Liver (tissue), 9 donors: ENCODE data around the gene TM7SF3. TPM values are rescaled to one million over a fixed set of nuclear protein-coding genes. Genes with fewer than 3 reads are reported as not detected.

Experiments
- DNase-seq: peaks from one replicate; pipeline ENCODE4 v3.0.0-alpha.2; 2017; ENCODE audit warnings: low spot score
- H3K27ac ChIP-seq, 2 donors: one replicate each; pipeline ENCODE4 v1.7.0; 2013; ENCODE audit warnings: inconsistent platforms in 2 of 2, low read length in 2 of 2, control low read depth in 1 of 2, low read depth in 1 of 2, mild to moderate bottlenecking in 1 of 2
- H3K27me3 ChIP-seq, 4 donors: one replicate each; pipeline versions ENCODE4 v1.6.1 to v1.7.0; 2013; ENCODE audit warnings: low read length in 3 of 4, inconsistent platforms in 1 of 4, mild to moderate bottlenecking in 1 of 4, moderate library complexity in 1 of 4; ENCODE audit not compliant: control insufficient read depth in 4 of 4, insufficient read depth in 4 of 4
- H3K36me3 ChIP-seq, 4 donors: one replicate each; pipeline versions ENCODE4 v1.6.1 to v1.7.0; 2013; ENCODE audit warnings: low read length in 3 of 4, mild to moderate bottlenecking in 3 of 4, low read depth in 1 of 4, moderate library complexity in 1 of 4; ENCODE audit not compliant: control insufficient read depth in 4 of 4, insufficient read depth in 3 of 4
- H3K4me1 ChIP-seq, 4 donors: one replicate each; pipeline versions ENCODE4 v1.6.1 to v1.7.0; 2013; ENCODE audit warnings: low read length in 3 of 4, mild to moderate bottlenecking in 3 of 4, moderate library complexity in 1 of 4; ENCODE audit not compliant: control insufficient read depth in 4 of 4, insufficient read depth in 4 of 4
- H3K4me3 ChIP-seq, 3 donors: one replicate each; pipeline versions ENCODE4 v1.6.1 to v1.7.0; 2013; ENCODE audit warnings: low read length in 3 of 3, control low read depth in 1 of 3, low read depth in 1 of 3, mild to moderate bottlenecking in 1 of 3
- H3K9ac ChIP-seq, 2 donors: one replicate each; pipeline ENCODE4 v1.7.0; 2013; ENCODE audit warnings: low read length in 2 of 2, mild to moderate bottlenecking in 2 of 2, moderate library complexity in 2 of 2, control low read depth in 1 of 2, low read depth in 1 of 2
- H3K9me3 ChIP-seq, 4 donors: one replicate each; pipeline versions ENCODE4 v1.6.1 to v1.7.0; 2013; ENCODE audit warnings: low read length in 3 of 4; ENCODE audit not compliant: control insufficient read depth in 4 of 4
- EGR1 ChIP-seq, 2 donors: IDR thresholded peaks; 2 replicates each; pipeline ENCODE4 v1.6.1; 2016 to 2018; ENCODE audit warnings: antibody characterized with exemption in 2 of 2, low read depth in 2 of 2
- FOXA2 ChIP-seq: IDR thresholded peaks from 2 replicates; pipeline ENCODE4 v1.6.1; 2016; ENCODE audit warnings: antibody characterized with exemption
- GABPA ChIP-seq, 2 donors: IDR thresholded peaks in 1 of 2; conservative IDR thresholded peaks in 1 of 2; 2 replicates each; pipeline ENCODE4 v1.6.1; 2016; ENCODE audit warnings: antibody characterized with exemption in 2 of 2, mild to moderate bottlenecking in 1 of 2, moderate library complexity in 1 of 2
- HNF4A ChIP-seq, 2 donors: conservative IDR thresholded peaks; 2 replicates each; pipeline ENCODE4 v1.6.1; 2016; ENCODE audit warnings: antibody characterized with exemption in 2 of 2, mild to moderate bottlenecking in 2 of 2
- JUND ChIP-seq, 2 donors: IDR thresholded peaks; 2 replicates each; pipeline ENCODE4 v1.6.1; 2016; ENCODE audit warnings: antibody characterized with exemption in 2 of 2
- NR2F2 ChIP-seq: IDR thresholded peaks from 2 replicates; pipeline ENCODE4 v1.6.1; 2016; ENCODE audit warnings: antibody characterized with exemption
- RAD21 ChIP-seq, 2 donors: IDR thresholded peaks; 2 replicates each; pipeline ENCODE4 v1.6.1; 2016; ENCODE audit warnings: antibody characterized with exemption in 2 of 2, mild to moderate bottlenecking in 2 of 2
- SP1 ChIP-seq: IDR thresholded peaks from 2 replicates; pipeline ENCODE4 v1.6.1; 2018; ENCODE audit warnings: antibody characterized with exemption, mild to moderate bottlenecking
- YY1 ChIP-seq: IDR thresholded peaks from 2 replicates; pipeline ENCODE4 v1.6.1; 2016; ENCODE audit warnings: antibody characterized with exemption, mild to moderate bottlenecking
- WGBS: extraction: QIAGEN DNeasy Blood & Tissue Kit; methylation state at CpG from one replicate; pipeline ENCODE4 v1.1.7; 2013; 5-methylcytosine and 5-hydroxymethylcytosine counted together
- polyA plus RNA-seq, 2 donors: library from polyadenylated mRNA; stranded (reverse) in 1 of 2; unstranded in 1 of 2; fragments of 200-250 nt in 1 of 2; fragments of >200 nt in 1 of 2; fragmentation: Nextera tagmentation in 1 of 2; extraction: Ambion mirVana in 1 of 2; gene quantifications; one replicate each; pipeline versions ENCODE4 v1.2.1 to v1.2.3, GENCODE V29; 2013 to 2015
- total RNA-seq, 2 donors: library from RNA; depleted of rRNA; stranded (reverse); fragments of >200 nt; gene quantifications; one replicate each; pipeline ENCODE4 v1.2.3, GENCODE V29; 2014
- TF ChIP-seq, protein P1 (sequence below): IDR thresholded peaks from 2 replicates; pipeline ENCODE4 v1.6.1; 2016; ENCODE audit warnings: antibody characterized with exemption
- TF ChIP-seq, protein P2 (sequence below): IDR thresholded peaks from 2 replicates; pipeline ENCODE4 v1.6.1; 2016; ENCODE audit warnings: antibody characterized with exemption
- TF ChIP-seq, protein P3 (sequence below): IDR thresholded peaks from 2 replicates; pipeline ENCODE4 v1.6.1; 2016; ENCODE audit warnings: antibody characterized with exemption
- donor health status: healthy.
- donor health status: healthy.
- donor health status: healthy.
- donor health status: healthy.
- donor health status: healthy.

TM7SF3 gene
- total and polyA plus RNA-seq, 4 donors = 21.5 to 60.8 (median 44.6) TPM

DNA sequence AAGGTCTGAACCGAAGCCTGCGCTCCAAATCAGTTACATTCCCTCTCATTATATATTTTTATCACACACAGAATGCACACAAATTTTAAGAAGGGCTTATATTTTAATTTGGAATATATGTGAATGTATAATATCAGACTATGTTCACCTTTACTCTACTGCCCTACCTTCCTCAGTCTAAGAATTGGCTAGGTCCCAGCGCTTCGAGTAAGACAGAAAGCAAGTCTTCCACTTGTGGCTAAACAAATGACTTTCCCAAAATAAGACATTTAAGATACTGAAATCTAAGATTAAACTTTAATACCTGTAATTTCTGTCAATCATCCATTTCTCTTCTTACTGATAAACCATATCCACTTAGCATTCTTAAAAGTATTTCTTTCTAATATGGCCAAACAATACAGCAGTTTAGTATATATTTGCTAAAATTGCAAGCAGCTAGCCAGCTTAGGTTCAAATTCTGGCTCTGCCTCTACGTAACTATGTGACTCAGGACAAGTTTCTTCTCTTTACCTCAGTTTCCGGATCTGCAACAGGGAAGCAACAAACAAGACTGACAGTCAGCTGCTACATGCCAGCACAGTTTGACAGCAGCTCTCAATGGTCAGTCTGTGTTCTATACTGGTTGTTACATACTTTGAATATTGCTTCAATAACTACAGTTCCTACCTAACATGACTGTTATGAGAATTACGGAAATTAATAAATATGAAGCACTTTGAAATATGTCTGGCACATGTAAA, 78.4 kb downstream of the TM7SF3 start:
- Histone ChIP-seq H3K4me1 (peaks cover 3 to 32% (median 15%) of the 10 kb centered on the region in 4 donors), H3K4me3 (no peak overlapping the region), H3K9me3 (no peaks in the 10 kb centered on the region), H3K9ac (no peak overlapping the region), H3K27ac (no peak overlapping the region), H3K36me3 (peaks cover 0 to 5% (median 0%) of the 10 kb centered on the region in 4 donors), H3K27me3 (no peaks in the 10 kb centered on the region)
- DNase-seq = no peak
- 85% methylated on average over 7 of the region's 7 CpGs for WGBS
- TF ChIP-seq EGR1 (IDR thresholded peaks at IDR 0.05; ENCODE audit: low read depth in 2 of 2) (no peak), RAD21 (IDR thresholded peaks at IDR 0.05) (no peak)

DNA sequence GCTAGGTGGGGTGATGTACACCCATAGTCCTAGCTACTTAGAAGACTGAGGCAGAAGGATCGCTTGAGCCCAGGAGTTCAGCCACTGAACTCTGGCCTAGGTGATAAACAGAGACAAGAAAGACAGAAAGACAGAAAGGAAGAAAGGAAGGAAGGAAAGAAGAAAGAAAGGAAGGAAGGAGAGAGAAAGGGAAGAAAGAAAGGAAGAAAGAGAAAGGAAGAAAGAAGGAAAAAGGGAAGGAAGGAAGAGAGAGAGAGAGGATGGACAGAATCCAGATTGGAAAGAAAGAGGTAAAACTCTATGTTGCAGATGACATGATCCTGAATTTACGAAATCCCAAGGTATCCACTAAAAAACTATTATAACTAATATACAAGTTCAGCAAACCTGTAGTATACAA, 84.6 kb downstream of the TM7SF3 start:
- Histone ChIP-seq H3K27ac (no peak overlapping the region), H3K9me3 (no peaks in the 10 kb centered on the region)

DNA sequence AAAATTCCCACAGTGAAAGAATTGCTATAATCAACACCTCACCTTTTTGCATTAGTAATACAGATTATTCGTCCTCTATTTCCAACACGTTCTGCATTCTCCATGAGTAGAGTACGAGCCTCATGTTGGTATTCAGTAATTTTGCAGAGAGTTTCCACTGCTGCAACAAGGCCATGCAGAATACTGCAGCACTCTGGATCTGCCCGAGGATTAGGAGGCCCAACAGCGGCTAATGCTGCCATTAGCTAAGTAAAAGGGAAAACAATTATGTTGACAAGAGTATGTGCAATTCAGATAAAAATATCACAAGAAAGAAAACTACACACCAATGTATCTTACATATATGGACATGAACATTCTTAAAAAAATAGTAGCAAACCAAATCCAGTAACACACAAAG, 85.5 kb downstream of the TM7SF3 start:
- Histone ChIP-seq H3K9me3 (no peaks in the 10 kb centered on the region), H3K4me3 (no peak overlapping the region), H3K27me3 (no peaks in the 10 kb centered on the region), H3K27ac (no peak overlapping the region), H3K9ac (no peak overlapping the region), H3K4me1 (no peaks in the 10 kb centered on the region), H3K36me3 (peaks cover 1 to 24% (median 14%) of the 10 kb centered on the region in 4 donors)
- TF ChIP-seq NR2F2 (no peak), FOXA2 (no peak), YY1 (no peak), JUND (IDR thresholded peaks at IDR 0.05) (no peak), HNF4A (conservative IDR thresholded peaks at IDR 0.05) (no peak), SP1 (no peak)
- TF ChIP-seq, protein P1, sequence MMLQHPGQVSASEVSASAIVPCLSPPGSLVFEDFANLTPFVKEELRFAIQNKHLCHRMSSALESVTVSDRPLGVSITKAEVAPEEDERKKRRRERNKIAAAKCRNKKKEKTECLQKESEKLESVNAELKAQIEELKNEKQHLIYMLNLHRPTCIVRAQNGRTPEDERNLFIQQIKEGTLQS = no peak
- TF ChIP-seq, protein P2, sequence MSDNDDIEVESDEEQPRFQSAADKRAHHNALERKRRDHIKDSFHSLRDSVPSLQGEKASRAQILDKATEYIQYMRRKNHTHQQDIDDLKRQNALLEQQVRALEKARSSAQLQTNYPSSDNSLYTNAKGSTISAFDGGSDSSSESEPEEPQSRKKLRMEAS = no peak
- TF ChIP-seq, protein P3, sequence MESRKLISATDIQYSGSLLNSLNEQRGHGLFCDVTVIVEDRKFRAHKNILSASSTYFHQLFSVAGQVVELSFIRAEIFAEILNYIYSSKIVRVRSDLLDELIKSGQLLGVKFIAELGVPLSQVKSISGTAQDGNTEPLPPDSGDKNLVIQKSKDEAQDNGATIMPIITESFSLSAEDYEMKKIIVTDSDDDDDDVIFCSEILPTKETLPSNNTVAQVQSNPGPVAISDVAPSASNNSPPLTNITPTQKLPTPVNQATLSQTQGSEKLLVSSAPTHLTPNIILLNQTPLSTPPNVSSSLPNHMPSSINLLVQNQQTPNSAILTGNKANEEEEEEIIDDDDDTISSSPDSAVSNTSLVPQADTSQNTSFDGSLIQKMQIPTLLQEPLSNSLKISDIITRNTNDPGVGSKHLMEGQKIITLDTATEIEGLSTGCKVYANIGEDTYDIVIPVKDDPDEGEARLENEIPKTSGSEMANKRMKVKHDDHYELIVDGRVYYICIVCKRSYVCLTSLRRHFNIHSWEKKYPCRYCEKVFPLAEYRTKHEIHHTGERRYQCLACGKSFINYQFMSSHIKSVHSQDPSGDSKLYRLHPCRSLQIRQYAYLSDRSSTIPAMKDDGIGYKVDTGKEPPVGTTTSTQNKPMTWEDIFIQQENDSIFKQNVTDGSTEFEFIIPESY = no peak
- no peak for DNase-seq
- 98% methylated on average over 5 of the region's 5 CpGs for WGBS

More for the DNA sequence above, 84.6 kb downstream of the TM7SF3 start:
- no peak overlapping the region for H3K4me3 ChIP-seq
- H3K9ac ChIP-seq = no peak overlapping the region
- no peaks in the 10 kb centered on the region for H3K27me3 ChIP-seq
- 96% methylated on average over 2 of the region's 2 CpGs for WGBS
- no peaks in the 10 kb centered on the region for H3K4me1 ChIP-seq
- H3K36me3 ChIP-seq = peaks cover 1 to 20% (median 14%) of the 10 kb centered on the region in 4 donors
- no peak for DNase-seq
- no peak for TF ChIP-seq EGR1 (IDR thresholded peaks at IDR 0.05; ENCODE audit: low read depth in 2 of 2)
- no peak for TF ChIP-seq GABPA (IDR thresholded peaks at IDR 0.05 in 1 of 2, conservative IDR thresholded peaks at IDR 0.05 in 1 of 2)
- TF ChIP-seq HNF4A (conservative IDR thresholded peaks at IDR 0.05) = no peak
- no peak for TF ChIP-seq JUND (IDR thresholded peaks at IDR 0.05)

Other genes starting within 250 kb of the TM7SF3 start
- 10 to 100 TPM; 51.6 to 93.3 TPM for gene ITPR2, start 181.2 kb downstream of the TM7SF3 start, total RNA-seq
- gene ITPR2, start 181.2 kb downstream of the TM7SF3 start, polyA plus RNA-seq = 10 to 100 TPM; 11.7 to 19.2 TPM
- 10 to 100 TPM; 12.7 to 19.7 TPM for gene INTS13, start 76.4 kb downstream of the TM7SF3 start, total RNA-seq
- 1 to 10 TPM; 6.6 to 7.6 TPM for gene INTS13, start 76.4 kb downstream of the TM7SF3 start, polyA plus RNA-seq
- gene FGFR1OP2, start 75.9 kb downstream of the TM7SF3 start, total RNA-seq = 10 to 100 TPM; 35.5 to 76.0 TPM
- 10 to 100 TPM; 11.9 to 19.7 TPM for gene FGFR1OP2, start 75.9 kb downstream of the TM7SF3 start, polyA plus RNA-seq
- gene MED21, start 8.2 kb upstream of the TM7SF3 start, total RNA-seq = 10 to 100 TPM; 27.6 to 33.2 TPM
- gene MED21, start 8.2 kb upstream of the TM7SF3 start, polyA plus RNA-seq = 10 to 100 TPM in 1 of 2 donors, 1 to 10 TPM in 1; 9.7 to 13.3 TPM
- gene C12orf71, start 68.2 kb upstream of the TM7SF3 start, total RNA-seq = not detected
- gene C12orf71, start 68.2 kb upstream of the TM7SF3 start, polyA plus RNA-seq = not detected
- gene STK38L, start 229.9 kb upstream of the TM7SF3 start, total RNA-seq = 1 to 10 TPM; 6.7 to 8.6 TPM
- gene STK38L, start 229.9 kb upstream of the TM7SF3 start, polyA plus RNA-seq = 1 to 10 TPM; 2.8 to 6.5 TPM